NCI-H2196 (cell line): Measurements from ENCODE around the gene STX4.
"Not testable (repeated sequence)": the region's sequence is repeated elsewhere in the genome, so short reads cannot be mapped to it uniquely, and the experiment has no call there.

Experiments
- DNase-seq: peaks from one replicate; lab custom pipeline; 2025; ENCODE audit not compliant: unreplicated experiment; lab: John Stamatoyannopoulos, UW

STX4 gene

GRCh38 chr16:31017756-31018155 is 15.6 kb upstream of the STX4 start:
- DNase-seq = not testable (repeated sequence)

- DNase-seq = no peak
Observed at GRCh38 chr16:31020536-31020935, 12.8 kb upstream of the STX4 start.

- DNase-seq = no peak
Observed at GRCh38 chr16:31022544-31023251, 10.7 kb upstream of the STX4 start.

- DNase-seq = no peak
Observed at GRCh38 chr16:31023252-31023602, 10.1 kb upstream of the STX4 start.

GRCh38 chr16:31023627-31024226 is 9.6 kb upstream of the STX4 start:
- no peak for DNase-seq

- no peak for DNase-seq
Observed at GRCh38 chr16:31025339-31025738, 8.0 kb upstream of the STX4 start.

GRCh38 chr16:31029272-31029671 is 4.1 kb upstream of the STX4 start:
- DNase-seq = no peak

GRCh38 chr16:31031276-31031675 is 2.1 kb upstream of the STX4 start:
- no peak for DNase-seq

GRCh38 chr16:31033709-31034492 is 543 bp downstream of the STX4 start:
- DNase-seq = peak; percentile 88

GRCh38 chr16:31036691-31037090 is 3.3 kb downstream of the STX4 start:
- no peak for DNase-seq

GRCh38 chr16:31038993-31039392 is 5.6 kb downstream of the STX4 start:
- no peak for DNase-seq

- DNase-seq = no peak
Observed at GRCh38 chr16:31042866-31043265, 9.5 kb downstream of the STX4 start.

- DNase-seq = no peak
Observed at GRCh38 chr16:31043352-31043751, 10.0 kb downstream of the STX4 start.

- no peak for DNase-seq
Observed at GRCh38 chr16:31043898-31044481, 10.6 kb downstream of the STX4 start.

- no peak for DNase-seq
Observed at GRCh38 chr16:31050280-31051030, 17.1 kb downstream of the STX4 start.

- no peak for DNase-seq
Observed at GRCh38 chr16:31052114-31052513, 18.8 kb downstream of the STX4 start.

- no peak for DNase-seq
Observed at GRCh38 chr16:31055613-31056012, 22.3 kb downstream of the STX4 start.

- DNase-seq = no peak
Observed at GRCh38 chr16:31061126-31061812, 27.9 kb downstream of the STX4 start.

- no peak for DNase-seq
Observed at GRCh38 chr16:31061813-31062440, 28.6 kb downstream of the STX4 start.

- no peak for DNase-seq
Observed at GRCh38 chr16:31063495-31063842, 30.1 kb downstream of the STX4 start.
